ENCODE results near the gene SPACA5. TPM values are rescaled to one million over a fixed set of nuclear protein-coding genes. Genes with fewer than 3 reads are reported as not detected.
A peak's percentile ranks its signal among the peaks of the same experiment; 100 is the strongest.
"Not testable (repeated sequence)": the region's sequence is repeated elsewhere in the genome, so short reads cannot be mapped to it uniquely, and the experiment has no call there.

Gene SPACA5
- total RNA-seq, 1 donor from 2014 or later = not detected

GRCh38 chrX:48021026-48021900, 14.5 kb downstream of the SPACA5 start:
- H3K4me3 Mint-ChIP-seq = peak overlapping the region; percentile 96
- peak overlapping the region; percentile 100 for H3K27ac Mint-ChIP-seq (ENCODE audit: unreplicated experiment)
- no peak for TF ChIP-seq CTCF (conservative IDR thresholded peaks at IDR 0.05)
- no peaks in the 10 kb centered on the region for H3K27me3 Mint-ChIP-seq (ENCODE audit: low read depth)
- peak; percentile 69 for DNase-seq (ENCODE audit: low read depth, low spot score)
- H3K9me3 Mint-ChIP-seq = no peaks in the 10 kb centered on the region
- no peaks in the 10 kb centered on the region for H3K36me3 Mint-ChIP-seq (ENCODE audit: low read depth)
- peaks cover 11% of the 10 kb centered on the region for H3K4me1 Mint-ChIP-seq

GRCh38 chrX:48022100-48022499, 15.3 kb downstream of the SPACA5 start:
- peak overlapping the region; percentile 64 for H3K4me3 Mint-ChIP-seq
- H3K27me3 Mint-ChIP-seq (ENCODE audit: low read depth) = no peaks in the 10 kb centered on the region
- DNase-seq (ENCODE audit: low read depth, low spot score) = no peak
- no peaks in the 10 kb centered on the region for H3K9me3 Mint-ChIP-seq
- H3K36me3 Mint-ChIP-seq (ENCODE audit: low read depth) = no peaks in the 10 kb centered on the region
- TF ChIP-seq CTCF (conservative IDR thresholded peaks at IDR 0.05) = no peak
- peaks cover 16% of the 10 kb centered on the region for H3K4me1 Mint-ChIP-seq
- H3K27ac Mint-ChIP-seq (ENCODE audit: unreplicated experiment) = no peak overlapping the region

GRCh38 chrX:48022738-48023137, 15.9 kb downstream of the SPACA5 start:
- Mint-ChIP-seq H3K27ac (ENCODE audit: unreplicated experiment) (no peak overlapping the region), H3K9me3 (no peaks in the 10 kb centered on the region), H3K36me3 (ENCODE audit: low read depth) (no peaks in the 10 kb centered on the region), H3K4me1 (peaks cover 16% of the 10 kb centered on the region), H3K4me3 (peak overlapping the region; percentile 64), H3K27me3 (ENCODE audit: low read depth) (no peaks in the 10 kb centered on the region)
- TF ChIP-seq CTCF (conservative IDR thresholded peaks at IDR 0.05) = no peak
- DNase-seq (ENCODE audit: low read depth, low spot score) = no peak

- no peaks in the 10 kb centered on the region for H3K9me3 Mint-ChIP-seq
- peak; percentile 66 for TF ChIP-seq CTCF (conservative IDR thresholded peaks at IDR 0.05)
- H3K4me3 Mint-ChIP-seq = peak overlapping the region; percentile 64
- H3K36me3 Mint-ChIP-seq (ENCODE audit: low read depth) = no peaks in the 10 kb centered on the region
- H3K27me3 Mint-ChIP-seq (ENCODE audit: low read depth) = no peaks in the 10 kb centered on the region
- DNase-seq (ENCODE audit: low read depth, low spot score) = peak; percentile 42
- no peak overlapping the region for H3K27ac Mint-ChIP-seq (ENCODE audit: unreplicated experiment)
- peaks cover 16% of the 10 kb centered on the region for H3K4me1 Mint-ChIP-seq
These were observed 18.8 kb downstream of the SPACA5 start for GRCh38 chrX:48025561-48025960.

- not testable (repeated sequence) for H3K36me3 Mint-ChIP-seq (ENCODE audit: low read depth); DNase-seq (ENCODE audit: low read depth, low spot score); H3K27me3 Mint-ChIP-seq (ENCODE audit: low read depth); H3K4me3 Mint-ChIP-seq; H3K9me3 Mint-ChIP-seq; H3K27ac Mint-ChIP-seq (ENCODE audit: unreplicated experiment)
- H3K4me1 Mint-ChIP-seq = peaks cover 10% of the 10 kb centered on the region
These were observed 20.8 kb downstream of the SPACA5 start for GRCh38 chrX:48027545-48027944.

- no peak for TF ChIP-seq CTCF (conservative IDR thresholded peaks at IDR 0.05)
- no peak for DNase-seq (ENCODE audit: low read depth, low spot score)
- Mint-ChIP-seq H3K27me3 (ENCODE audit: low read depth) (no peaks in the 10 kb centered on the region), H3K4me3 (no peak overlapping the region), H3K36me3 (ENCODE audit: low read depth) (no peaks in the 10 kb centered on the region), H3K9me3 (peaks cover 3% of the 10 kb centered on the region), H3K27ac (ENCODE audit: unreplicated experiment) (no peak overlapping the region), H3K4me1 (peaks cover 10% of the 10 kb centered on the region)
These were observed 21.3 kb downstream of the SPACA5 start for GRCh38 chrX:48028091-48028490.

All from neural crest cell (in vitro differentiated cells).